ENCODE data around the gene FAM219B.
"Not testable (repeated sequence)": the region's sequence is repeated elsewhere in the genome, so short reads cannot be mapped to it uniquely, and the experiment has no call there.

FAM219B gene

GRCh38 chr15:74889390-74889882 is 17.2 kb downstream of the FAM219B start:
- peak overlapping the region; percentile 75 for H3K9ac ChIP-seq (ENCODE audit: low read length)
- H3K79me2 ChIP-seq (ENCODE audit: insufficient read depth, low read length), result peaks cover 4% of the 10 kb centered on the region; the same call in 1 of the 2 replicates
- no peaks in the 10 kb centered on the region for H3K9me2 ChIP-seq (replicated peaks; ENCODE audit: insufficient read depth, low read length)
- no peaks in the 10 kb centered on the region for H3K27me3 ChIP-seq (ENCODE audit: low read length)
- H4K20me1 ChIP-seq (ENCODE audit: low read depth, low read length), result no peaks in the 10 kb centered on the region
- peak overlapping the region; percentile 73 for H3K4me3 ChIP-seq (ENCODE audit: insufficient read depth, low read length, poor library complexity, severe bottlenecking)
- H3K9me3 ChIP-seq (ENCODE audit: insufficient read depth, low read length), result no peaks in the 10 kb centered on the region
- no peak for TF ChIP-seq EZH2phosphoT487 (conservative IDR thresholded peaks at IDR 0.05; ENCODE audit: low read length)
- TF ChIP-seq, protein P1, sequence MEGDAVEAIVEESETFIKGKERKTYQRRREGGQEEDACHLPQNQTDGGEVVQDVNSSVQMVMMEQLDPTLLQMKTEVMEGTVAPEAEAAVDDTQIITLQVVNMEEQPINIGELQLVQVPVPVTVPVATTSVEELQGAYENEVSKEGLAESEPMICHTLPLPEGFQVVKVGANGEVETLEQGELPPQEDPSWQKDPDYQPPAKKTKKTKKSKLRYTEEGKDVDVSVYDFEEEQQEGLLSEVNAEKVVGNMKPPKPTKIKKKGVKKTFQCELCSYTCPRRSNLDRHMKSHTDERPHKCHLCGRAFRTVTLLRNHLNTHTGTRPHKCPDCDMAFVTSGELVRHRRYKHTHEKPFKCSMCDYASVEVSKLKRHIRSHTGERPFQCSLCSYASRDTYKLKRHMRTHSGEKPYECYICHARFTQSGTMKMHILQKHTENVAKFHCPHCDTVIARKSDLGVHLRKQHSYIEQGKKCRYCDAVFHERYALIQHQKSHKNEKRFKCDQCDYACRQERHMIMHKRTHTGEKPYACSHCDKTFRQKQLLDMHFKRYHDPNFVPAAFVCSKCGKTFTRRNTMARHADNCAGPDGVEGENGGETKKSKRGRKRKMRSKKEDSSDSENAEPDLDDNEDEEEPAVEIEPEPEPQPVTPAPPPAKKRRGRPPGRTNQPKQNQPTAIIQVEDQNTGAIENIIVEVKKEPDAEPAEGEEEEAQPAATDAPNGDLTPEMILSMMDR (IDR thresholded peaks at IDR 0.05; ENCODE audit: insufficient read depth, low read length, poor library complexity, severe bottlenecking), result no peak
- H3K36me3 ChIP-seq (ENCODE audit: low read length), result no peaks in the 10 kb centered on the region
- H3K4me2 ChIP-seq (ENCODE audit: low read depth, low read length, poor library complexity, severe bottlenecking), result peak overlapping the region; percentile 79
- no peak overlapping the region; the same call in 1 of the 2 replicates for H3K27ac ChIP-seq (ENCODE audit: low read depth, low read length)
- peak overlapping the region; percentile 88 for H2AFZ ChIP-seq (ENCODE audit: low read depth, low read length, severe bottlenecking)
- no peaks in the 10 kb centered on the region for H3F3A ChIP-seq (ENCODE audit: insufficient read depth)

DNA sequence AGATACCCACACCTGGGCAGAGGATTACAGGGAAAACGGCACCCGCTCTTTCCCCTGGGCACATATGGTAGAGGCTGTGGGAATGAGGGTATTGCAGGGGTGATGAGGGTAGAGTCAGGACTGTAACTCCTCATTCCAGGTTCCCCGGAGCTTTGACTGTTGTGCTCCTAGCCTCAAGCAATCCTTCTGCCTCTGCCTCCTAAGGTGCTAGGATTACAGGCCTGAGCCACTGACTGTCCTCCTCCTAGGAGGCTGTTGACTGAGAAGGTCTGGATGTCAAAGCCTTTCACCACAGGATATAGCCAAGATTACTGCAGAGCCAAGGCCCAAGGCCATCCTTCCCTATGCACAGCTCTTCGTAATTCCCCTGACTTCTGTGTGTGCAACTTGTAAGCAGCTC is 17.9 kb downstream of the FAM219B start:
- no peaks in the 10 kb centered on the region for H3K9me2 ChIP-seq (replicated peaks; ENCODE audit: insufficient read depth, low read length)
- H4K20me1 ChIP-seq (ENCODE audit: low read depth, low read length), result no peaks in the 10 kb centered on the region
- no peaks in the 10 kb centered on the region for H3K9me3 ChIP-seq (ENCODE audit: insufficient read depth, low read length)
- no peaks in the 10 kb centered on the region for H3F3A ChIP-seq (ENCODE audit: insufficient read depth)
- H3K27ac ChIP-seq (ENCODE audit: low read depth, low read length), result no peak overlapping the region
- H3K27me3 ChIP-seq (ENCODE audit: low read length), result no peaks in the 10 kb centered on the region
- H2AFZ ChIP-seq (ENCODE audit: low read depth, low read length, severe bottlenecking), result no peak overlapping the region
- H3K9ac ChIP-seq (ENCODE audit: low read length), result peak overlapping the region; percentile 75
- TF ChIP-seq, protein P1 (IDR thresholded peaks at IDR 0.05; ENCODE audit: insufficient read depth, low read length, poor library complexity, severe bottlenecking), result no peak
- no peak for TF ChIP-seq EZH2phosphoT487 (conservative IDR thresholded peaks at IDR 0.05; ENCODE audit: low read length)
- H3K4me2 ChIP-seq (ENCODE audit: low read depth, low read length, poor library complexity, severe bottlenecking), result peak overlapping the region; percentile 79
- peaks cover 4% of the 10 kb centered on the region; the same call in 1 of the 2 replicates for H3K79me2 ChIP-seq (ENCODE audit: insufficient read depth, low read length)
- H3K4me3 ChIP-seq (ENCODE audit: insufficient read depth, low read length, poor library complexity, severe bottlenecking), result no peak overlapping the region
- H3K36me3 ChIP-seq (ENCODE audit: low read length), result no peaks in the 10 kb centered on the region

GRCh38 chr15:74887537-74888193 is 19.0 kb downstream of the FAM219B start:
- H2AFZ ChIP-seq (ENCODE audit: low read depth, low read length, severe bottlenecking); H3K9ac ChIP-seq (ENCODE audit: low read length); H3K4me3 ChIP-seq (ENCODE audit: insufficient read depth, low read length, poor library complexity, severe bottlenecking); H3K9me3 ChIP-seq (ENCODE audit: insufficient read depth, low read length); H3K4me2 ChIP-seq (ENCODE audit: low read depth, low read length, poor library complexity, severe bottlenecking); H3K79me2 ChIP-seq (ENCODE audit: insufficient read depth, low read length); H3K9me2 ChIP-seq (replicated peaks; ENCODE audit: insufficient read depth, low read length); H3K36me3 ChIP-seq (ENCODE audit: low read length); H3K27me3 ChIP-seq (ENCODE audit: low read length); H3K27ac ChIP-seq (ENCODE audit: low read depth, low read length); H4K20me1 ChIP-seq (ENCODE audit: low read depth, low read length); H3F3A ChIP-seq (ENCODE audit: insufficient read depth): not testable (repeated sequence)

DNA sequence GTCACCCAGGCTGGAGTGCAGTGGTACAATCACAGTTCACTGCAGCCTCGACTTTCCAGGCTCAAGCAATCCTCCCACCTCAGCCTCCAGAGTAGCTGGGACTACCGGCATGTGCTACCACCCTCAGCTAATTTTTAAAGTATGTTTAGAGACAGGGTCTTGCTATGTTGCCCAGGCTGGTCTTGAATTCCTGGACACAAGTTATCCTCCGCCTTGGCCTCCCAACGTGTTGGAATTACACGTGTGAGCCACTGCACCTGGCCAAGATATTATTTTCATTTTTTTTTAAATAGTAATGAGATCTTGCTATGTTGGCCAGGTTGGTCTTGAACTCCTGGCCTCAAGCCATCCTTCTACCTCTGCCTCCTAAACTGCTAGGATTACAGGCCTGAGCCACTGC is 21.2 kb downstream of the FAM219B start:
- Histone ChIP-seq H3K4me3 (ENCODE audit: insufficient read depth, low read length, poor library complexity, severe bottlenecking) (no peak overlapping the region), H3K4me2 (ENCODE audit: low read depth, low read length, poor library complexity, severe bottlenecking) (no peak overlapping the region), H4K20me1 (ENCODE audit: low read depth, low read length) (no peaks in the 10 kb centered on the region), H3K36me3 (ENCODE audit: low read length) (no peaks in the 10 kb centered on the region), H3K27me3 (ENCODE audit: low read length) (no peaks in the 10 kb centered on the region), H3K27ac (ENCODE audit: low read depth, low read length) (no peak overlapping the region), H2AFZ (ENCODE audit: low read depth, low read length, severe bottlenecking) (no peak overlapping the region), H3K9ac (ENCODE audit: low read length) (no peak overlapping the region), H3K9me3 (ENCODE audit: insufficient read depth, low read length) (peaks cover 16% of the 10 kb centered on the region), H3K9me2 (replicated peaks; ENCODE audit: insufficient read depth, low read length) (no peaks in the 10 kb centered on the region), H3K79me2 (ENCODE audit: insufficient read depth, low read length) (peaks cover 3% of the 10 kb centered on the region; the same call in 1 of the 2 replicates), H3F3A (ENCODE audit: insufficient read depth) (no peaks in the 10 kb centered on the region)
- no peak for TF ChIP-seq EZH2phosphoT487 (conservative IDR thresholded peaks at IDR 0.05; ENCODE audit: low read length)
- TF ChIP-seq, protein P1 (IDR thresholded peaks at IDR 0.05; ENCODE audit: insufficient read depth, low read length, poor library complexity, severe bottlenecking), result no peak

Measured in SU-DHL-6 (cell line).